ENCODE data around the gene HACE1.

- TF ChIP-seq CTCF (IDR thresholded peaks at IDR 0.05) = no peak
- no peak for TF ChIP-seq ZFX (IDR thresholded peaks at IDR 0.05; ENCODE audit: borderline replicate concordance)
Measured at GRCh38 chr6:104784884-104785283, 74.8 kb downstream of the HACE1 start.

All from 22Rv1 (cell line).